CD4-positive, CD25-positive, alpha-beta regulatory T cell (primary cell): ENCODE results near the gene MYO15A. TPM values are rescaled to one million over a fixed set of nuclear protein-coding genes. Genes with fewer than 3 reads are reported as not detected.

Experiments
- ATAC-seq, 2 donors: fragments of 150-1000 bp; cut with Tn5 transposase; one replicate each; pipeline ENCODE4 v1.10.0; 2021; ENCODE audit warnings: low read depth in 2 of 2, moderate number of reproducible peaks in 2 of 2, moderate library complexity in 1 of 2
- DNase-seq, 3 donors: peaks; one replicate each; pipeline versions ENCODE4 v3.0.0 to v3.0.0-alpha.2; 2012 to 2022; ENCODE audit warnings: mixed read lengths in 1 of 3
- H3K27ac ChIP-seq: one replicate; pipeline ENCODE4 v1.7.0; 2013; ENCODE audit warnings: mild to moderate bottlenecking, low read length; ENCODE audit not compliant: insufficient read depth, poor library complexity, severe bottlenecking
- H3K27me3 ChIP-seq: one replicate; pipeline ENCODE4 v1.7.0; 2013; ENCODE audit warnings: low read length; ENCODE audit not compliant: control insufficient read depth, insufficient read depth
- H3K36me3 ChIP-seq: one replicate; pipeline ENCODE4 v1.7.0; 2013; ENCODE audit warnings: mild to moderate bottlenecking, low read length, moderate library complexity; ENCODE audit not compliant: control insufficient read depth, insufficient read depth
- H3K4me1 ChIP-seq: 2 replicates; pipeline ENCODE4 v1.7.0; 2013; ENCODE audit warnings: mild to moderate bottlenecking, low read length; ENCODE audit not compliant: insufficient read depth, control insufficient read depth, poor library complexity, severe bottlenecking
- H3K4me3 ChIP-seq: one replicate; pipeline ENCODE4 v1.7.0; 2013; ENCODE audit warnings: low read depth, mild to moderate bottlenecking, low read length, moderate library complexity
- H3K9me3 ChIP-seq, 2 experiments: 1 replicate in 1 of 2; 2 replicates in 1 of 2; pipeline ENCODE4 v1.7.0; 2013; ENCODE audit warnings: low read length in 2 of 2, mild to moderate bottlenecking in 1 of 2, moderate library complexity in 1 of 2; ENCODE audit not compliant: control insufficient read depth in 2 of 2
- H3K27ac Mint-ChIP-seq, 3 donors: one replicate each; pipeline ENCODE4 v1.8.0; 2020 to 2022; ENCODE audit warnings: mild to moderate bottlenecking in 3 of 3, mixed read lengths in 3 of 3, moderate library complexity in 2 of 3
- H3K27me3 Mint-ChIP-seq: one replicate; pipeline ENCODE4 v1.8.0; 2022; ENCODE audit warnings: mild to moderate bottlenecking, mixed read lengths
- H3K36me3 Mint-ChIP-seq: one replicate; pipeline ENCODE4 v1.8.0; 2020; ENCODE audit warnings: mixed read lengths
- H3K4me1 Mint-ChIP-seq, 4 donors: one replicate each; pipeline ENCODE4 v1.8.0; 2020 to 2022; ENCODE audit warnings: mixed read lengths in 4 of 4, mild to moderate bottlenecking in 1 of 4
- H3K4me3 Mint-ChIP-seq, 4 donors: one replicate each; pipeline ENCODE4 v1.8.0; 2020 to 2022; ENCODE audit warnings: mild to moderate bottlenecking in 4 of 4, mixed read lengths in 4 of 4, moderate library complexity in 3 of 4
- H3K9me3 Mint-ChIP-seq, 7 donors: one replicate each; pipeline ENCODE4 v1.8.0; 2020 to 2022; ENCODE audit warnings: mixed read lengths in 7 of 7, mild to moderate bottlenecking in 3 of 7, moderate library complexity in 2 of 7
- polyA plus RNA-seq, 4 donors: library from polyadenylated mRNA; unstranded; fragments of 300-500 nt; fragmentation: Illumina TruSeq; gene quantifications; one replicate each; pipeline ENCODE4 v1.2.3, GENCODE V29; 2021
- total RNA-seq: library from RNA; stranded (reverse); gene quantifications from one replicate; pipeline ENCODE4 v1.2.3, GENCODE V29; 2022

The MYO15A gene, protein sequence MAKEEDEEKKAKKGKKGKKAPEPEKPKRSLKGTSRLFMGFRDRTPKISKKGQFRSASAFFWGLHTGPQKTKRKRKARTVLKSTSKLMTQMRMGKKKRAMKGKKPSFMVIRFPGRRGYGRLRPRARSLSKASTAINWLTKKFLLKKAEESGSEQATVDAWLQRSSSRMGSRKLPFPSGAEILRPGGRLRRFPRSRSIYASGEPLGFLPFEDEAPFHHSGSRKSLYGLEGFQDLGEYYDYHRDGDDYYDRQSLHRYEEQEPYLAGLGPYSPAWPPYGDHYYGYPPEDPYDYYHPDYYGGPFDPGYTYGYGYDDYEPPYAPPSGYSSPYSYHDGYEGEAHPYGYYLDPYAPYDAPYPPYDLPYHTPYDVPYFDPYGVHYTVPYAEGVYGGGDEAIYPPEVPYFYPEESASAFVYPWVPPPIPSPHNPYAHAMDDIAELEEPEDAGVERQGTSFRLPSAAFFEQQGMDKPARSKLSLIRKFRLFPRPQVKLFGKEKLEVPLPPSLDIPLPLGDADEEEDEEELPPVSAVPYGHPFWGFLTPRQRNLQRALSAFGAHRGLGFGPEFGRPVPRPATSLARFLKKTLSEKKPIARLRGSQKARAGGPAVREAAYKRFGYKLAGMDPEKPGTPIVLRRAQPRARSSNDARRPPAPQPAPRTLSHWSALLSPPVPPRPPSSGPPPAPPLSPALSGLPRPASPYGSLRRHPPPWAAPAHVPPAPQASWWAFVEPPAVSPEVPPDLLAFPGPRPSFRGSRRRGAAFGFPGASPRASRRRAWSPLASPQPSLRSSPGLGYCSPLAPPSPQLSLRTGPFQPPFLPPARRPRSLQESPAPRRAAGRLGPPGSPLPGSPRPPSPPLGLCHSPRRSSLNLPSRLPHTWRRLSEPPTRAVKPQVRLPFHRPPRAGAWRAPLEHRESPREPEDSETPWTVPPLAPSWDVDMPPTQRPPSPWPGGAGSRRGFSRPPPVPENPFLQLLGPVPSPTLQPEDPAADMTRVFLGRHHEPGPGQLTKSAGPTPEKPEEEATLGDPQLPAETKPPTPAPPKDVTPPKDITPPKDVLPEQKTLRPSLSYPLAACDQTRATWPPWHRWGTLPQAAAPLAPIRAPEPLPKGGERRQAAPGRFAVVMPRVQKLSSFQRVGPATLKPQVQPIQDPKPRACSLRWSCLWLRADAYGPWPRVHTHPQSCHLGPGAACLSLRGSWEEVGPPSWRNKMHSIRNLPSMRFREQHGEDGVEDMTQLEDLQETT (N-terminal part only)
- total RNA-seq (0.81 TPM), polyA plus RNA-seq (under 1 TPM in 3 of 4 donors, not detected in 1; 0.19 to 0.35 (median 0.25) TPM)

- Mint-ChIP-seq H3K9me3 (no peaks in the 10 kb centered on the region), H3K27ac (no peak within 1 kb of the TSS), H3K36me3 (peaks cover 14% of the 10 kb centered on the region), H3K27me3 (no peaks in the 10 kb centered on the region), H3K4me3 (no peak within 1 kb of the TSS), H3K4me1 (peaks cover 0 to 2% (median 0%) of the 10 kb centered on the region in 4 donors)
- H3K4me3 ChIP-seq = no peak within 1 kb of the TSS
- ATAC-seq = no peak
- DNase-seq = no peak
- no peaks in the 10 kb centered on the region for H3K9me3 ChIP-seq
- no peak within 1 kb of the TSS for H3K27ac ChIP-seq
- H3K36me3 ChIP-seq = peaks cover 29% of the 10 kb centered on the region
- no peaks in the 10 kb centered on the region for H3K4me1 ChIP-seq
- H3K27me3 ChIP-seq = no peaks in the 10 kb centered on the region
Observed at GRCh38 chr17:18108401-18109312, at the start of gene MYO15A. MYO15A (plus strand) TSS chr17:18108756; CDS start chr17:18118801, 10,045 bp downstream.

DNA sequence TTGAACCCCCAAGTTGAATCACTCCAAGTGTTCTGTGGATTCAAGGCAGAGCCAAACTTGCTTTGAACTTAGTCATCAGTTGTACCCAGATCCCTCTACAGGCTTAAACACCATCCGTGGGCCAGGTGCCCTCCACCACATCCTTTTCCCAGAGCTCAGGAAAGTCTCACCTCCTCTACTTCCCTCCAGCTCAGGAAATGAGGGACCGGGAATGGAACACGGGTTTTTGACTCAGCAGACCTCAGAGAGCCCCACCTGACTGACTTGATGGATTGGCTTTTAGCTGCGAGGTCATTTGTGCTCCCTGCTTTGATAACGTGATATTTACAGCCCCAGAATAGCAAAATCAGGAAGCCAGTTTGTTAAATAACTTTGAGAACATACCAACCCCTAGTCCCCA is 49.3 kb upstream of the MYO15A start:
- peaks cover 38% of the 10 kb centered on the region for H3K36me3 Mint-ChIP-seq
- peaks cover 0 to 2% (median 0%) of the 10 kb centered on the region in 7 donors for H3K9me3 Mint-ChIP-seq
- no peak overlapping the region for H3K27ac Mint-ChIP-seq
- no peaks in the 10 kb centered on the region for H3K27me3 ChIP-seq
- H3K36me3 ChIP-seq = peaks cover 53% of the 10 kb centered on the region
- H3K4me1 ChIP-seq = no peaks in the 10 kb centered on the region
- H3K27ac ChIP-seq = no peak overlapping the region
- no peak for ATAC-seq
- no peak for DNase-seq
- no peaks in the 10 kb centered on the region for H3K9me3 ChIP-seq
- no peaks in the 10 kb centered on the region for H3K27me3 Mint-ChIP-seq
- H3K4me3 Mint-ChIP-seq = no peak overlapping the region
- H3K4me1 Mint-ChIP-seq = peaks cover 0 to 3% (median 0%) of the 10 kb centered on the region in 4 donors
- no peak overlapping the region for H3K4me3 ChIP-seq

GRCh38 chr17:18064053-18064452 is 44.5 kb upstream of the MYO15A start:
- no peak for ATAC-seq
- Histone ChIP-seq H3K27me3 (no peaks in the 10 kb centered on the region), H3K36me3 (peaks cover 39% of the 10 kb centered on the region), H3K9me3 (no peaks in the 10 kb centered on the region), H3K4me3 (no peak overlapping the region), H3K4me1 (no peaks in the 10 kb centered on the region), H3K27ac (no peak overlapping the region)
- DNase-seq = no peak
- Mint-ChIP-seq H3K36me3 (peaks cover 18% of the 10 kb centered on the region), H3K27ac (peak overlapping the region in 1 of 3 donors; percentile 82), H3K27me3 (no peaks in the 10 kb centered on the region), H3K4me1 (peaks cover 0 to 3% (median 0%) of the 10 kb centered on the region in 4 donors), H3K4me3 (no peak overlapping the region), H3K9me3 (peaks cover 0 to 2% (median 0%) of the 10 kb centered on the region in 7 donors)

- H3K27ac Mint-ChIP-seq = no peak overlapping the region
- peaks cover 0 to under 1% (median 0%) of the 10 kb centered on the region in 7 donors for H3K9me3 Mint-ChIP-seq
- H3K27me3 Mint-ChIP-seq = no peaks in the 10 kb centered on the region
- Histone ChIP-seq H3K27ac (no peak overlapping the region), H3K4me1 (no peaks in the 10 kb centered on the region), H3K36me3 (peaks cover 33% of the 10 kb centered on the region), H3K4me3 (no peak overlapping the region), H3K9me3 (no peaks in the 10 kb centered on the region), H3K27me3 (no peaks in the 10 kb centered on the region)
- peaks cover 12% of the 10 kb centered on the region for H3K36me3 Mint-ChIP-seq
- no peak for ATAC-seq
- H3K4me1 Mint-ChIP-seq = no peaks in the 10 kb centered on the region
- DNase-seq = no peak
- H3K4me3 Mint-ChIP-seq = no peak overlapping the region
Observed at GRCh38 chr17:18065546-18065945, 43.0 kb upstream of the MYO15A start.

DNA sequence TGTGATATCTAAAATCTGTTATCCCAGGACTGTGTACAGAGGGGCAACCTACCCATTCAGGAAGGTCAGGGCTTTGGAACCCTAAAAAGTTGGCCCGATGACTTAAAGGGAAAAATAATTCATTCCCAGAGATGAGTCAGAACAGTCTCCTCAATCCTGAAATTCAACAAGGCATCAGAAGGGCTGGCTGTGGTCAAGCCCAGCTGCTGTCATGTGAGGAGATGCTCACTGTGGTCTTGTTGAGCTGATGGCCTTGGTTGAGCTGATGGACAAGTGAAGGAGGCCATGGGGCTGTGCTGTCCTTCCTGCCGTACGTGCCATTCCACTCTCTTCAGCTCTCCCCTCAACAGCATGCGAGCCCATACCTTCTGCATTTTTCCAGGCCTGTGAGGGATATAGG is 41.7 kb upstream of the MYO15A start:
- no peak for ATAC-seq
- Mint-ChIP-seq H3K27me3 (no peaks in the 10 kb centered on the region), H3K27ac (peak overlapping the region in 1 of 3 donors; percentile 17)

GRCh38 chr17:18069101-18069500 is 39.5 kb upstream of the MYO15A start:
- Mint-ChIP-seq H3K4me3 (no peak overlapping the region), H3K27ac (no peak overlapping the region), H3K36me3 (peaks cover 5% of the 10 kb centered on the region), H3K4me1 (peaks cover 0 to 13% (median 0%) of the 10 kb centered on the region in 4 donors), H3K27me3 (peaks cover 5% of the 10 kb centered on the region), H3K9me3 (no peaks in the 10 kb centered on the region)
- ATAC-seq (no peak), DNase-seq (no peak)
- Histone ChIP-seq H3K36me3 (peaks cover 15% of the 10 kb centered on the region), H3K27ac (no peak overlapping the region), H3K4me3 (no peak overlapping the region), H3K4me1 (no peaks in the 10 kb centered on the region), H3K27me3 (no peaks in the 10 kb centered on the region), H3K9me3 (no peaks in the 10 kb centered on the region)

More for the DNA sequence above, 41.7 kb upstream of the MYO15A start:
- Histone ChIP-seq H3K27me3 (no peaks in the 10 kb centered on the region), H3K9me3 (no peaks in the 10 kb centered on the region), H3K36me3 (peaks cover 25% of the 10 kb centered on the region), H3K4me1 (no peaks in the 10 kb centered on the region), H3K27ac (no peak overlapping the region), H3K4me3 (no peak overlapping the region)
- Mint-ChIP-seq H3K9me3 (no peaks in the 10 kb centered on the region), H3K36me3 (peaks cover 12% of the 10 kb centered on the region), H3K4me3 (no peak overlapping the region), H3K4me1 (peaks cover 0 to 12% (median 0%) of the 10 kb centered on the region in 4 donors)
- no peak for DNase-seq
